HG03469 (cell line): ENCODE results near the gene PDCD1.

Experiments used
- ATAC-seq: cut with Tn5 transposase; IDR thresholded peaks from one replicate; pipeline ENCODE4 v1.9.1; 2021; ENCODE audit warnings: mild to moderate bottlenecking, moderate library complexity, moderate number of reproducible peaks; ENCODE audit not compliant: unreplicated experiment

The PDCD1 gene

DNA sequence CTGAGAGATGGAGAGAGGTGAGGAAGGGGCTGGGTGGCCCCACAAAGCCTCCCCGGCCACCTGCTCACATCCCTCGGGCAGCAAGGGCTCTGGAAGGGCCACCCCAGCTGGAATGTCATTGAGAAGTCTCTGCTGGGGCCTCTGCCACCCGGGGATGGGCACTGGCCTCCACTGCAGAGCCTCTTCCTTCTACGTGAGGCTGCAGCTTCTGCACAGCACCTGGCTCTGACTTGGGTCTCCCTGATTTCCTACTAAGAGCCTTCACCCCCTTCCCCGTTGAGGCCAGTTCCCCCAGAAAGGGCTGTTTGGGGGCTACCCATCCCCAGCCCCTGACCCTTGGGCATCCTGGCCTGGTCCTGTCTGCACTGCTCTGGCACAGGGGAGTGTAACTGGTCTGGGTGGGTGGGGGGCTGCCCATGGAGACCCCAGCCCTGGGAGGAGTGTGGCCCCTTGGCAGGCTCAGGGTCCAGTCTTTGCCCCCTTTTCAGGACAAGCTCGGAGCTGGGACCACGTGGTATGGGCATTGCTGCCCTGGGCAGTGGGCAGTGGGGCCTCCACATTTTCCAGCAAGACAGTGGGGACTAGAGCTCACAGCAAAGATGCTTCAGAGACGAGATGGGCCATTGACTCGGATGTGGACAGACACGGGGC is 5.6 kb downstream of the PDCD1 start:
- no peak for ATAC-seq

DNA sequence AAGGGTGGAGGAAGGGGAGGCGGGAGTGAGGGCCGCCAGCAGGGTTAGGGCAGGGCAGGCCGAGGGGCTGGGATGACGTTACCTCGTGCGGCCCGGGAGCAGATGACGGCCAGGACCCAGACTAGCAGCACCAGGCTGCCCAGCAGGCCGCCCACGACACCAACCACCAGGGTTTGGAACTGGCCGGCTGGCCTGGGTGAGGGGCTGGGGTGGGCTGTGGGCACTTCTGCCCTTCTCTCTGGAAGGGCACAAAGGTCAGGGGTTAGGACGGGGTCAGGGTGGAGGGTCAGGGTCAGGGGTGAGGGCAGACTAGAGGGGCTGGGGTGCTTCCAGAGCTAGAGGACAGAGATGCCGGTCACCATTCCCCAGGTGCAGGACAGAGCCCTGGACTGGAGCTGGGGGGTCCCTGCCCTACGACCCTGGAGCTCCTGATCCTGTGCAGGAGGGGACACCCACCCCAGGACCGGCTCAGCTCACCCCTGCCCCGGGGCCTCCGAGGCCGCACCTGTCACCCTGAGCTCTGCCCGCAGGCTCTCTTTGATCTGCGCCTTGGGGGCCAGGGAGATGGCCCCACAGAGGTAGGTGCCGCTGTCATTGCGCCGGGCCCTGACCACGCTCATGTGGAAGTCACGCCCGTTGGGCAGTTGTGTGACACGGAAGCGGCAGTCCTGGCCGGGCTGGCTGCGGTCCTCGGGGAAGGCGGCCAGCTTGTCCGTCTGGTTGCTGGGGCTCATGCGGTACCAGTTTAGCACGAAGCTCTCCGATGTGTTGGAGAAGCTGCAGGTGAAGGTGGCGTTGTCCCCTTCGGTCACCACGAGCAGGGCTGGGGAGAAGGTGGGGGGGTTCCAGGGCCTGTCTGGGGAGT is 6.3 kb downstream of the PDCD1 start:
- ATAC-seq: no peak

DNA sequence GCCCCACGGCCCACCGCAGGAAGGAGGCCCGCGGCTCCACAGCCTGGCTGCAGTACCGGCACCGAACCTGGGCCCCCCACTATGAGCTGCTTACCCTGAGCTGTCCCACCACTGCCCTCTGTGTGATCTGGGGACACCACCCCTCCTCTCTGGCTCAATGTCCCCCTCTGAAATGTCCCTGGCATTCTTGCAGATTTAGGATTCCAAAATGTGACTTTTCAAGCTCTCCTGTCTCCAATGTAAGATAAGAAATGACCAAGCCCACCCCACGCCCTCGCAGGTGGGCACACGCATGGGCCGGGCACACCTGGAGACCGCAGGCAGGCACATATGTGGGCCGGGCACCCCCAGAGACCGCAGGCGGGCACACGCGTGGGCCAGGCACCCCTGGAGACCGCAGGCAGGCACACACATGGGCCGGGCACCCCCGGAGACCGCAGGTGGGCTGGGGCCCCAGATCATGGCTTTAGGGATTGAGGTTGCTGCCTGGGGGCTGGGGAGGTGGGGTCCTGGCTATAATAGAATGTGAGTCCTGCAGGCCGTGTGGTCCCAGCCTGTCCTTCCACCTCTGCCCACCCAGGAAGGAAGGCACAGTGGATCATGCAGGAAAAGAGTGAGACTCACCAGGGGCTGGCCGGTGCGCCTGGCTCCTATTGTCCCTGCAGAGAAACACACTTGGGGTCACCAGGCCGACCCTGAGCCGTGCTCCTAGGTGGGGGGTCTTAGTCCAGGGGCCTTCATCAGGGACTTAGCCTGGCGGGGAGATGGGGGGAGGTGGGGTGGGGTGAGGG is 7.2 kb downstream of the PDCD1 start:
- ATAC-seq: no peak

DNA sequence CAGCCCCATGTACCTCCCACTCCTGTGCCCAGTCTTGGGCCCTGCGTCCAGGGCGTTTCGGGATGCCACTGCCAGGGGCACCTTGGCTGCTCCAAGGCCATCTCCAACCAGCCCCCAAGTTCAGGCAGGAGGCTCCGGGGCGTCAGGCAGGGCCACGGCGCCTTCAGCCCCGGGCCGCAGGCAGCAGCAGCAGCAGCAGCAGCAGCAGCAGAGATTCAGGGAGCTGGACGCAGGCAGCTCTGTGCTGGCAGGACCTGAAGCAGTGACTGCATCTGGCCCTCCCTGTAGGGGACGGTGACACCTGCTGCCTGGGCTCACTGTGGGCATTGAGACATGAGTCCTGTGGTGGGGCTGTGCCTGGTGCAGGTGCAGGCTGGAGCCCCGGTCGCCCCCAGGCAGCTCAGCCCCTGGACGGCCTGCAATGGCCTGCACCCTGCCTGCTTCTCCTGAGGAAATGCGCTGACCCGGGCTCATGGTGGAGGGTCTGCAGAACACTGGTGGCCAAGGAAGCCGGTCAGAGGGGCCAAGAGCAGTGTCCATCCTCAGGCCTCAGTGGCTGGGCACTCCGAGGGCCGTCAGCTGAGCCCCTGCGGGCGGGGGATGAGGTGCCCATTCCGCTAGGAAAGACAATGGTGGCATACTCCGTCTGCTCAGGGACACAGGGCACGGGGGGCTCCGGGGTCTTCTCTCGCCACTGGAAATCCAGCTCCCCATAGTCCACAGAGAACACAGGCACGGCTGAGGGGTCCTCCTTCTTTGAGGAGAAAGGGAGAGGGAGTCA is 8.0 kb downstream of the PDCD1 start:
- ATAC-seq: no peak

DNA sequence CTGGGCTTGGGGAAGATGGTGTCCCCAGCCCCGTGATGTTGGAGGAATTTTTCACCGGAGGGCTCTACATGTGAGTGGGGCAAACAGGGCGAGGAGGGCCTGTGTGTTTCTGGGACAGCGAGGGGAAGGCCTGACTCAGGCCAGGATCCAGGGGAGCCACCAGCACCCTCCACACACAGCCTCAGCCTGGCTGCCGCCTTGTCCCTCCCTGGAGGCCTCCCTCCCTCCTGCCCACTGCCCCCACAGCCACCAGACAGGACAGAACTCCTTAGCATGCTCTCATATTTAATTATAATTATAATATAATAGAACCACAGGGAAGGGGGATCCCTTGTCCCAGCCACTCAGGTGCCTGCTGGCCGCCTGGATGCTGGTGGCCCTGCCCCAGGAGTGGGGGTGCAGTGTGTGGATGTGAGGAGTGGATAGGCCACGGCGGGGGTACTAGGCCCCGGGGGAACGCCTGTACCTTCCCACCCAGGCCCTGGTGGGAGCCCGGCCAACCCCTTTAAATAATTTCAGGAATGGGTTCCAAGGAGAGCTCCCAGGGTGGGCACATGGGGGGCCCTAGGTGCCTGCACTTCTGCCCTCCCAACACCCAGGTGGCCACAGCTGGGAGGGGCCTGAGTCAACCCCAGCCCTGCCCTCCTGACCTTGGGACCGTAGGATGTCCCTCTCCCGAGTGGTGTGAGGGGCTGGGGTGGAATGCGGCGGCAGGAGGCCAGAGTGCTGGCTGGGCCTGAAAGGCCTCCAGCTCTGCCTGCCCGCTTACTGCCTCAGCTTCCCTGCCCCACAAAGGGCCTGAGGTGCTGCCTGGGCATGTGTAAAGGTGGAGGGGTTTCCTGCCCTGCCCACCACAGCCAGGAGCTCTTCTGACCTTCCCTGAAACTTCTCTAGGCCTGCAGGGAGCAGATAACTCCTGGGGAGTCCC is 8.8 kb downstream of the PDCD1 start:
- ATAC-seq: no peak

DNA sequence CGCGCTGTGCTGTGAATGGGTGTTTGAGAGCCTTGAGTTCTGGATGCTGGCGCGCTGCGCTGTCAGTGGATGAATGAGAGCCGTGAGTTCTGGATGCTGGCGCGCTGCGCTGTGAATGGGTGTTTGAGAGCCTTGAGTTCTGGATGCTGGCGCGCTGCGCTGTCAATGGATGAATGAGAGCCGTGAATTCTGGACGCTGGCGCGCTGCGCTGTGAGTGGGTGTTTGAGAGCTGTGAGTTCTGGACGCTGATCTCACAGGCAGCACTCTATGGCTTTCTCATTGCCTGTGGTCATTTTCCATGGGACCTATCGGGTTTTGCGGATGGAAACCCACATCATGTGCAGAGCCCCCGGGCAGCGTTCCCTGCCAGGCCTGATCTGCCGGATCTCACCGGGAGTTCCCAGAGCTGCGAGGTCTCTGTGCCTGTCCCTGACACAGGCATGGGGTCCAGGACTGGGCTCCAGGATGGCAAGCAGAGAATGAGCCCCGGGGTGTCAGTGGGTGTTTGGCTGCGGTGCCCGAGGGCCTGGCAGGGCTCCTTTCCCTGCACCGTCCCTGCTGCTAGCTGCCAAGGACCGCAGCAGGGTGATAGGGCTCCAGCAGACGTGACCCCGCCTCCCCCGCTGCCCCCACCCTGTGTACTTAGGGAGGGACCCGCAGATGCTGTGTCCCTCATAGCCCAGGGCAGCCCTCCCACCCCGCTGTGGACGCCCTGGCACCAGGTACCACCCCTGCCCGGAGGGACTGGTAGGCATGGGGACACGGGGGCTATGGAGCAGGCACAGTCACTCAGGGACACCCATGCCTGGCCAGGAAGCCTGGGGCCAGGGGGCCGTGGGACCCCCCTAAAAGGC is 9.7 kb downstream of the PDCD1 start:
- no peak for ATAC-seq

DNA sequence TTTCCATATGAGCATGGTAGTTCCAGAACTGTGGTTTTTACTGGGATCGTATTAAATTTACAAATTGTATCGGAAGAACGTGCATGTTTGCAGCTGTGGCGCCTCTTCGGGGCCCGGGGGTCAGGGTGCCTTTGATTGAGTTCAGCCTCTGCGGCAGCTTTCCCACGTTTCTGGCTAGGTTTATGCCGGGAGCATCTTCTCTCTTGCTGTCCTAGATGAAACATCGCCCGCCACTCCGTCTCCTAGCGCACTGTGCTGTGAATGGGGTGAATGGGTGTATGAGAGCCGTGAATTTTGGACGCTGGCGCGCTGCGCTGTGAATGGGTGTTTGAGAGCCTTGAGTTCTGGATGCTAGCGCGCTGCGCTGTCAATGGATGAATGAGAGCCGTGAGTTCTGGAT is 12.3 kb downstream of the PDCD1 start:
- no peak for ATAC-seq

DNA sequence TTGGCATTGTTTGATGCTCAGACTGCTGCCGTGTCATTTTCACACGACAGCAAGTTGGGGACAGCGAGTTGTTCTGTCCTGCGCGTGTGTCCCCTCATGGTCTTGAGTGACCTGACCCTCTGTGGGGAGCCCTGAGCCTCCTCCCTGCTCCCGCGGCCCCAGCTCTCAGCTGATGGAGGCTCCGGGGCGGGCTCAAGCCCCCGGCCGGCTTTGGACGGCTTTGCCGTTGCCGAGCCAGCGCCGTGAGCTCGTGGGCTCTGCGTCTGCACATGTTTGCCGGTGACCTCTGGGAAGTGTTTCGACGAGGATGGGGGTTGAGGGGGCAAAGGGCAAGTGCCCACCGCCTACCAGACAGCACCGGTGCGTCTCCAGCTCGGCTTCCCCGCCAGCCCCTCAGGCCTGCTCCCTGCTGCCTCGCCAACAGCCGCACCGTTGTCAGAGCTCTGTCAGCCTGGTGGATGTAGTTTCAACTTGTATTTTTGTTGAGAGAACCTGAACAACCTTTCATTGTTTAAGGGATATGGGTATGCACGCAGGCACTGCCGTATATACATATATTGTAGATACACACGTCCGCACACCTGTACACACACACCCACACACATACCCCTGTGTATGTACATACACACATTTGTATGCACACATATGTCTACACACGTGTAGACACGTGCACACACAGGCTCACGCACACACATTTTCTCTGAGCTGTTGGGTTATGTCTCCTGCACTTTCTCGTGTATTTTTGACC is 13.7 kb downstream of the PDCD1 start:
- no peak for ATAC-seq

DNA sequence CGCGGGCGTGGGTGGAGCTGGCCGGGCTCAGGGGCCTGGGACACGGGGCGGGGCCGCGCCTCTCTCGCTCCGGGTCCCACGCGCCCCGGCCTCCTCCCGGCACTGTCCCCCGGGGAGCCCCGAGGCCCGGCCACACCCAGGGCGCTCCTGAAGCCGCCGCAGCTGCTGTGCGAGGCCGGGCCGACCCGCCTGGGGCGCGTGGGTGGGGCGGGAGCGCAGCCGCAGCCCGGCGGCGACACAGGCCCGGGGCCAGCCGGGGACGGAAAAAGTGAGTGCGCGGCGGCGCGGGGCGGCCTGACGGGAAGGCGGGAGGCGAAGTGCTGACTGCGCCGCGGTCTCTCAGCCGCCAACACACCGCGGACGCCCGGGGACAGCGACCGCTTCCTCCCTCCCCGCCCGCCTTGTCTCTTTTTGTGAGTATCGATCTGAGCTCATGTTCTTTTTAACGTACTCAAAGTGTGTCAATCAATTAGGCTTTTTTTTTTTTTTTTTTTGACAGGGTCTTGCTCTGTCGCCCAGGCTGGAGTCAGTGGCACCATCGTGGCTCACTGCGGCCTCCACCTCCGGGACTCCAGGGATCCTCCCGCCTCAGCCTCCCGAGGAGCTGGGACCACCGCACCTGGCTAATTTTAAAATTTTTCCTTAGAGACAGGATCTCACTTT is 14.5 kb downstream of the PDCD1 start:
- ATAC-seq: no peak

DNA sequence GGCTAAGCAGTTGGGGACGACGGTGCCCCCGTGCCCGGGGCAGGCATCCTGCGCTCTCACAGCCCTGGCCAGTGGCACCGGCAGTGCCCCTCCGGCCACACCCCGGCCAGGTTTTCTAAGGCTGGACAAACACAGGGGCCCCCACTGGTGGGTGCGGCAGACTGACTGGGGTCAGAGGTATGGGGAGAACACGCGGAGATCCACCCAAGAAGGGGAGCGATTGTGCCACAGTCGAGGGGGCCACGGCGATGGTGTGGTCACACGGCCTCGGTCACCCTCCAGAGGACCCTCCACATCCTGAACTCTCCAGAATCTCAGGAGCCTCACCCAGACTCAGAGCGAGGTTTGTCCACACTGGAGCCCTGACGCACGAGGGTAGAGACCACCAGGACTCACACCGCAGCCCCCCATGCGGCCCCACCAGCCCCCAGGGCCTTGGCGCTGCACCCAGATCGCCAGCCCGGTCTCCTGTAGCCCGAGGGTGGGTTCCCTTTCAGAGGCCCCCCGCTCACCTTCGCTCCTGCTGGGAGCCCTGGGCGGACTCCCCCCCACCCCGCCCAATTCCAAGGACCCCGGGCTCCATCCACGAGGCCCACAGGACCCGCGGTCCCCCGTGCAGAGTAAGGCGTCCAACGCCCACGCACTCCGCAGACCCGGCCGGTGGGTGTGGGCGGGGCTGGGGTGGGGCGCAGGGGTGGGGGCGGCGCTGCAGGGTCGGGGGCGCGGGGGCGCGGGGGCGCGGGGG is 15.2 kb downstream of the PDCD1 start:
- ATAC-seq: no peak

DNA sequence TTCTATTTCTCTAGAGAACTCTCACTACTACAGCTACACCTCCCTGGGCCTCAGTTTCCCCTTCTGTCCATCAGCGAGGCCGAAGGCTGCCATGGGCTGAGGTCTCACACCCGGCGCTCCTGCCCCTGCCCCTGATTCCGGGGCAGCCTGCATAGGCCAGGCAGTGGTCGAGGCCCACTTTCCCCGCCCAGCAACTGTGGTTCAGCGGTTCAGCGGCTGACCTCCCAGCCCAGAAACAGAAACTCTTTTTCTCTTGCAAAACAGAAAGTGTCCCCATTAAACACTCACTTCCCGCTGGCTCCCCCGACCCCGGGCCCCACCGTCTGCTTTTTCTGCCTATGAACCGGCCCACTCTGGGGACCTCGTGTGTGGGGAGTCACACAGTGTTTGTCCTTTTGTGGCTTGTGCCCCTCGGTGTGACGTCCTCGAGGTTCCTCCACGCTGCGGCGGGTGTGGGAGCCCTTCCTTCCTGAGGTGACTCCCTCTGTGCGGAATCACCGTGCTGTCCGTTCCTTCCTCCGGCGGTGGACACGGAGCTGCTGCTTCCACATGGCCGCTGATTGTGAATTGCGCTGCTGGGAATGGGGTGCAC is 16.0 kb downstream of the PDCD1 start:
- no peak for ATAC-seq

DNA sequence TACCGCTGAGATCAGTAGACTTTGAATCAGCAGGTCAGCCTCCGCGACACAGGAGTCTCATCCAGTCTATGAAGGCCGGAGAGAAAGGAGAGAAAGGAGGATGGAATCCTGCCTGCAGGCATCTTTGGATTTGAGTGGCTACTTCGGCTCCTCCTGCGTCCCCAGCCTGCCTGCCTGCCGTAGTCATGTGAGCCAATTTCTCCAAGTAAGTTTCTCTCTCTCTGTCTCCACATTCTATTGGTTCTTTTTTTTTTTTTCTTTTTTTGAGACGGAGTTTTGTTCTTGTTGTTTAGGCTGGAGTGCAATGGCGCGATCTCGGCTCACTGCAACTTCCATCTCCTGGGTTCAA is 16.7 kb downstream of the PDCD1 start:
- no peak for ATAC-seq

DNA sequence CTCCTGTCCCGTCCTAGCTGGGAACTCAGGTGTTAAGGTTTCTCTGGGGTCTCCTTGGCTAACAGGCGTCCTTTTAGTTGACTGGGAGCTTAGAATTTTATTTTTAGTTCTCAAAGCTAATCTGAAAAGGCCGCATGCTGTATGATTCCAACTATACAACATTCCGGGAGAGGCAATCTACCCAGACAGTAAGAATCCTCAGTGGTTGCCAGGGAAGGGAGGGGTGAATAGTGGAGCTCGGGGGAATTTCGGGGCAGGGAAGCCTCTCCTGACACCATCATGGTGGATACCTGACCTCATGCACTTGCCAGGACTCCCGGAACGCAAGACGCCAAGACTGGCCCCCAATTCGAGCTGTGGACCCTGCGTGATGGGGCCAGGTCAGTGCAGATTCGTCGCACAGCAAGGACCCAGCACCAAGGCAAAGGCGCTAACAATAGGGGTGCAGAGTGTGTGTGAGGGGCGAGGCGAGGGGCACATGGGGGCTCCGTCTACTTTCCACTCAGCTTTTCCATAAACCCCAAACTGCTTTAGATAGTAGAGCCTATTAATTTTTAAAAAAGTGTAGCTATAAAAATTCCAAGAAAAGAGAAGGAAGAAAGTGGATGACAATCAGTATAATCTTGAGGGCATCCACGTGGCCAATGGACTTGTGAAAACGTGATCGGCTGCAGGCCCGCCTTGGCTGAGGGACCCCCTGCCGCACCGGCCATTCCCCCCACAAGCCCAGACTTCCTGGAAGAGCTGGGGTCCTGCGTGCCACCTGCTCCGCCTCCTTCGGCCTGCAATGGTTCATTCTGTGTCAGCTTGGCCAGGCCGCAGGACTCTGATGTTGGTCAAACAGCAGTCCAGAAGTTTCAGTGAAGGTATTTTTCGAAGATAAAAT is 17.3 kb downstream of the PDCD1 start:
- no peak for ATAC-seq

DNA sequence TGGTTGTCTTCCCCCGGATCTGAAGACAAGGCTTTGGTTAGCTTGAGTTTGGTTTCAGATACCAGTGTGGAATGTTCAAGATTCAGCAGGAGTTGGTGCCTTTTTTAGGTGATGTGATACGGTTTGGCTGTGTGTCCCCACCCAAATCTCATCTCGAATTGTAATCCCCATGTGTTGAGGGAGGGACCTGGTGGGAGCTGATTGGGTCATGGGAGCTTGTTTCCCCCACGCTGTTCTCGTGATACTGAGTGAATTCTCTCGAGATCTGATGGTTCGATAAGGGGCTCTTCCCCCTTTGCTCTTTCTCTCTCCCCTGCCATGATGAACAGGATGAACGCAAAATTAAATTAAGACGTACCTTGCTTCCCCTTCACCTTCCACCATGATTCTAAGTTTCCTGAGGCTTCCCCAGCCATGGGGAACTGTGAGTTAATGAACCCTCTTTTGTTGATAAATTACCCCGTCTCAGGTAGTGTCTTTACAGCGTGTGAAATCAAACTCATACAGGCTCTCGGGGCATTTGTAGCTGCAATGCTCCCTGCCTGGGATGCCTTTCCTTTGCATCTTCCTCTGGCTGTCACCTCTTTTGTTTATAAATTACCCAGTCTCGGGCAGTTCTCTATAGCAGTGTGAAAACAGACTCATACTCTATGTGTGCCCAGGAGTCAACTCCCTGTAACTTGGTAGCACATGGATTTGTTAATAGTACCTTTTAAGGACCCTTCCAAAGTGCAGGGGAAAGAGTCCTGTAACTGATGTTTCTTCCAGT is 21.3 kb downstream of the PDCD1 start:
- ATAC-seq: no peak

DNA sequence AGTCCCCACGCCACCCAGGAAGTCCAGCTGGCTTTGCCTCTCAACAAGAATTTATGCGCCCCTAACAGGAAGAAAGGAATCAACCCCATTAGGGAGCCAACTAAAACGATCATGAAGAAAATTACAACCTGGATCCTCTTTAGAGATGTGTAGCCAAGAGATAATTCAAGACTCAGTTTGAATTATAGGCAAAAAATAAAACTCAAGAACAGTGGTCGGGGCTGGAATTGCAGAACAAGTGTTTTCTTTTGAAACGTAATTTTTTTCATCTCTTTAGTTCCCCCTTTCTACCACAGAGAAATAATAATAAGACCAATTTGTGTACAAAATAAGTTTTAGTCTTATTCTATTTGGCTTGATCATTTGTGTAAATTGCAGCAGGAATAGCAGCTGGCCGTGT is 22.4 kb downstream of the PDCD1 start:
- ATAC-seq: no peak
